ACC112 (cell line): ENCODE measurements around the gene SETDB1.

Experiments used
- H2AFZ ChIP-seq: fragments of 200-600 bp; sonication (generic); one replicate; pipeline ENCODE4 v1.6.0; 2017; ENCODE audit warnings: antibody characterized with exemption, low read length; ENCODE audit not compliant: unreplicated experiment
- H3K27ac ChIP-seq: fragments of 200-600 bp; sonication (generic); 2 replicates; pipeline ENCODE4 v1.5.1; 2014; ENCODE audit warnings: low read depth, mild to moderate bottlenecking, antibody characterized with exemption, low read length, moderate library complexity
- H3K27me3 ChIP-seq: fragments of 200-600 bp; sonication (generic); 2 replicates; pipeline ENCODE4 v1.6.1; 2014; ENCODE audit warnings: mild to moderate bottlenecking, antibody characterized with exemption, low read length, moderate library complexity, mixed read lengths; ENCODE audit not compliant: insufficient read depth
- H3K36me3 ChIP-seq: fragments of 200-600 bp; sonication (generic); 2 replicates; pipeline ENCODE4 v1.6.1; 2016; ENCODE audit warnings: mild to moderate bottlenecking, antibody characterized with exemption, low read length, moderate library complexity, mixed read lengths; ENCODE audit not compliant: insufficient read depth
- H3K4me1 ChIP-seq: fragments of 200-600 bp; sonication (generic); one replicate; pipeline ENCODE4 v1.6.1; 2016; ENCODE audit warnings: low read length, mixed read lengths; ENCODE audit not compliant: insufficient read depth, unreplicated experiment, control insufficient read depth
- H3K4me3 ChIP-seq: fragments of 200-600 bp; sonication (generic); 2 replicates; pipeline ENCODE4 v1.5.1; 2014; ENCODE audit warnings: mild to moderate bottlenecking, low read depth, low read length
- H3K79me2 ChIP-seq: fragments of 200-600 bp; sonication (generic); one replicate; pipeline ENCODE4 v1.6.0; 2016; ENCODE audit warnings: low read length; ENCODE audit not compliant: control insufficient read depth, unreplicated experiment, insufficient read depth

The SETDB1 gene

DNA sequence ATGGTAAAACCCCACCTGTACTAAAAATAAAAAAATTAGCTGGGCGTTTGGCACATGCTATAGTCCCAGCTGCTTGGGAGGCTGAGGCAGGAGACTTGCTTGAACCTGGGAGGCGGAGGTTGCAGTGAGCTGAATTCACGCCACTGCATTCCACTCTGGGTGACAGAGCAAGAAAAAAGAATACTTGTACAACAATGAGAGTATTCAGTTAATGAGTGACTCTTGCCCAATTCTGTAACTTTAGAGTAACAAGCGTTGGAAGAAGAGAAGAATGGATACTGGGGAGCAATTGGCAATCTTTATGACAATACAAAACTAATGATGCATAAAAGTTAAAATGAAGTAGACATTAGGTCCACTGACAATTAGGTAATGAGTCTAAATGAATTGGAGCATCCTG, 66.5 kb downstream of the SETDB1 start:
- no peaks in the 10 kb centered on the region for H3K79me2 ChIP-seq
- H3K4me1 ChIP-seq, result peaks cover 6% of the 10 kb centered on the region
- no peak overlapping the region for H3K4me3 ChIP-seq
- no peaks in the 10 kb centered on the region for H3K27me3 ChIP-seq
- H3K27ac ChIP-seq, result no peak overlapping the region
- no peaks in the 10 kb centered on the region for H3K36me3 ChIP-seq
- no peak overlapping the region for H2AFZ ChIP-seq

DNA sequence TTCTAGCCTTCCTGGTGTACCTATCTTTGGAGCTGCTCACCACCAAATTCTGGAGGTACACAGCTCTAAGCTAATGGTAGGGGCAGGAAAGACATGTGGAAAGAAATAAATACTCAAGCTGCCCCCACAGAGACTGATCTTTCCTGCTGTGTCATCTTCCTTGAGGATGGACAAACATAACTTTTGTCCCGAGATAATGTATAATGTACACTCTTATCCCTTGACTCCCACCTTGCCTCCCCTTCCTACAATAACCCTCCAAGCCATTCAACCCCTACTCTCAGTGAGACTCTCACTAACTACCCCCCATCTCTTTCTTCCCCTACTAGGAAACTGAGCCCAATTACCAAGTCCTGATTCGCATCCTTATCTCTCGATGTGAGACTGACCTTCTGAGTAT, 68.1 kb downstream of the SETDB1 start:
- Histone ChIP-seq H3K27ac (no peak overlapping the region), H3K79me2 (no peaks in the 10 kb centered on the region), H3K4me1 (peaks cover 6% of the 10 kb centered on the region), H2AFZ (no peak overlapping the region), H3K27me3 (no peaks in the 10 kb centered on the region), H3K36me3 (no peaks in the 10 kb centered on the region), H3K4me3 (no peak overlapping the region)

DNA sequence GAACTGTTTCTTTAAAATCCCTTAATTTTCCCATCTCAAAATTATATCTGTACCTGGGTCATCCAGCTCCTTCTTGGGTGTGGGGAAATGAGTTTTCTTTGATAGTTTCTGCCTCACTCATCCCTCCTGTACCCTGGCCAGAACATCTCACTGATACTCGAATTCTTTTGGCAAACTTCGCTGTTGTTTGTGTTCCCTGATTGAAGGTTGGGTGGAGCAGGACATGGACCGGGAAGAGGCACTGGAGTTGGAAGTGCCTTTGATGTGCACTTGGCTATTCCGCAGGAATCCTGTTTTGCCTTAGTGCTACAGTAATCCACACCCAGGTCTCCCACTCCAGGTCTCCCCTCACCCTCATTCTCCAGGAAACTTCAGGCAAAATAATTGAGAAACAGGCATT, 69.3 kb downstream of the SETDB1 start:
- no peak overlapping the region for H3K27ac ChIP-seq
- peaks cover 6% of the 10 kb centered on the region for H3K4me1 ChIP-seq
- H3K79me2 ChIP-seq, result no peaks in the 10 kb centered on the region
- H2AFZ ChIP-seq, result no peak overlapping the region
- H3K27me3 ChIP-seq, result no peaks in the 10 kb centered on the region
- no peaks in the 10 kb centered on the region for H3K36me3 ChIP-seq
- H3K4me3 ChIP-seq, result no peak overlapping the region

DNA sequence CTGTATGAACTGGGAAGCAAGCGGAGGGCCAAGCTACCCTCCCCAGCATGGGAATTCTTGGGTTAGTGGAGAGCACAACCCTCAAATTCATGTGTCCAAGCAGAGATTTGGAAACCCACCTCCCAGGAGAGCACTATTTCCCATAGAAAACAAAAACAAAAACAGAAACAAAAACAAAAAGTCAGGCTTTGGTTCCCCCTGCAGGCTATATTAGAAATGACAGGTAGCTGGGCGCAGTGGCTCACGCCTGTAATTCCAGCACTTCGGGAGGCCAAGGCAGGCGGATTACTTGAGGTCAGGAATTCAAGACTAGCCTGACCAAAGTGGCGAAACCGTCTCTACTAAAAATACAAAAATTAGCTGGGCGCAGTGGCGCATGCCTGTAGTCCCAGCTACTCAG, 69.7 kb downstream of the SETDB1 start:
- Histone ChIP-seq H3K4me3 (no peak overlapping the region), H3K27ac (no peak overlapping the region), H3K27me3 (no peaks in the 10 kb centered on the region), H2AFZ (no peak overlapping the region), H3K79me2 (no peaks in the 10 kb centered on the region), H3K36me3 (no peaks in the 10 kb centered on the region), H3K4me1 (peaks cover 6% of the 10 kb centered on the region)

DNA sequence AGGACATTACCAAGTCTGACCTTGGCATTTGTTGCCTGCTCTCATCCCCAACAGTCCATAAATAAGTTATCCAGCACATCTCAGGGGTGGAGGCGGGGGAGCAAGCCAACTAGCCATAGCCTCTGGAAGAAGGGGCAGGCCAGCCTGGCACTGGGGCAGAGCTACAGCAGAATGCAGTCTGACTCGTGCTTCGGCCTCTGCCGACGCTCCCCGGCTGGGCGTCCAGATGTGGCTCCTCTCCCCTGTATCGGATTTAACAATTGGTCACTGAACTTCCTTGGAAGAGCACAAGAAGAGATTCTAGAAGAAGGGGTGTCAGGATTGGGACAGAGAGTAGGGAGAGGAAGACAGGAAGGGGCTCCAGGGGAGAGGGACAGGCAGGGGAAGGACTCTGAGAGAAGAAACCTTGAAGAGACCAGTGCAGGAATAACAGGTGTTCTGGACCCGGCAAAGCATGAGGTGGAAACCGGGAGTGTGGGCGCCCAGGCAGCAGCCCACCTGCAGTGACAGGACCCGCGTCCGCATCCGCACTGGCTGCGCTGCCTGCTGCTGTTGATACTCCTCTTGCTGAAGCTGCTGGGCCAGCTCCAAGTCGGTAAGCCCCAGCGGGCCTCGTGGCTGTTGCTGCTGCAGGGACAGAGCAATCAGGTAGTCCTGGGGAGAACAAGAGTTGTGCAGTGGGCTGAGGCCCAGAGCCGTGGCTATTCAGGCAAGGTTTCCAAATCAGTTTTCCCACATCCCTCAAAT, 71.1 kb downstream of the SETDB1 start:
- Histone ChIP-seq H3K79me2 (no peaks in the 10 kb centered on the region), H3K4me1 (peaks cover 6% of the 10 kb centered on the region), H3K27me3 (no peaks in the 10 kb centered on the region), H3K36me3 (no peaks in the 10 kb centered on the region), H3K27ac (no peak overlapping the region), H3K4me3 (no peak overlapping the region), H2AFZ (no peak overlapping the region)

DNA sequence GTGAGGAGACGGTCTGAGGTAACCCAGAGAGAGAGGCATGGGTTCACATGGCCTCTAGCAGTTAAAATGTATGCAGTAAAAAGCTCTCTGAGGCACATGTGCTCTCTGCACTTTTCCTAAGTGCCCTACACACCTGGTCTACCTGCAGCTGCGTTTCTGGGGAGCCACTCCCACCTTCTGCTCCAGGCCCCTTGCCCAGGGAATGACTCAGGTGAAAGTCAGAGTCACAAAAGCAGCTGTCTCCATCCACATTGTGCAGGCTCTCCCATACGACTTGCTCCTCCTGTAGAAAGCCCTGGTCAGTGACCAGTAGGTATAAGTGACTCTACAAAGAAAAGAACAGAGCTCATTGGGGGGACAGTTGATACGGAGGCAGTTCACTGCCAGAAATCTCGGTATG, 71.8 kb downstream of the SETDB1 start:
- H3K27me3 ChIP-seq, result no peaks in the 10 kb centered on the region
- peaks cover 7% of the 10 kb centered on the region for H3K4me1 ChIP-seq
- H2AFZ ChIP-seq, result no peak overlapping the region
- H3K27ac ChIP-seq, result no peak overlapping the region
- H3K4me3 ChIP-seq, result no peak overlapping the region
- no peaks in the 10 kb centered on the region for H3K79me2 ChIP-seq
- no peaks in the 10 kb centered on the region for H3K36me3 ChIP-seq

DNA sequence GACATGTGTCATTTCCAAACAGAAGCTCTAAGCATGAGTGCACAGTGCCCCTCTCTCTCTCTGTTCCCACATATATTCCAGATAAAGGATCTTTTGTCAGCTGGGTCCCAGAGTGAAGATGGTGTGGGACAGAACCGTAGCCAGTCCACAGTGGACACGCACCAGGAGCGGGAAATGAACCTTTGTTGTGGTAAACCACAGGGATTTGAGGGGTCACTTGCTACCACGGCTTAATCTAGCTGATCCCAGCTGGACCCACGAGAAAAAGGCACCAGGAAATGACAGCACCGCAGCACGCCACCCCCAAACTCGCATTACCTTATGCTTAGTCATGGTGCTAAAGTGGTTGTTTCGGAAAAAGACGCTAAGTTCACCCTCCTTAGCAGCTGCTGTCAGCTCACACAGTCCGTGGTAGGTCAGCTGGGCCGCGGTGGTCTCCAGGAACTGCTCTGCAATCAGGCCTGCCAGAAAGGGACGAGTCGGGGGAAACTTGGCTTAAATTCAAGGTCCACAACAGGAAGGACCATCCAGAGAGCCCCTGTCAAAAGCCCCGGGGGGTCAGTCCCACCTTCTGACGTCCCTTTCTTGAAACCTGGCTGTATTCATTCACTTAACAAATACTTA, 73.0 kb downstream of the SETDB1 start:
- peaks cover 10% of the 10 kb centered on the region for H3K4me1 ChIP-seq
- no peaks in the 10 kb centered on the region for H3K36me3 ChIP-seq
- no peak overlapping the region for H2AFZ ChIP-seq
- no peaks in the 10 kb centered on the region for H3K79me2 ChIP-seq
- no peak overlapping the region for H3K27ac ChIP-seq
- no peaks in the 10 kb centered on the region for H3K27me3 ChIP-seq
- H3K4me3 ChIP-seq, result no peak overlapping the region

DNA sequence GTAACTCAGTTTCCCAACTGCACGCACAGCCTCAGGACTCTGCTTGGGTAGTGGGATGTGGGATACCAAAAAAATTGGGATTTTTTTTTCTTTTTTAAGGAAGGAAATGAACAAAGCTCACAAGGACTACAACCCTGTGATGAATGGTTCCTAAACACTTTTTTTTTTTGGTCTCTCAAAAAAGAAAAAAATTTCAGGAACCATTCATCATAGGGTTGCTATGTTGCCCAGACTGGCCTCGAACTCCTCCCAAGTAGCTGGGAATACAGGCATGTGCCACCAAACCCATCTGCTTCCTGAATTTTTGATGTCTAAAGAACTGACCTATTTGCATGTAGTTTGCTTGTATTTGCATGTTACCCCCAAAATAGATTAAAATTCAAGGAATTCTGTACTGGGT, 73.8 kb downstream of the SETDB1 start:
- Histone ChIP-seq H3K36me3 (no peaks in the 10 kb centered on the region), H2AFZ (no peak overlapping the region), H3K4me3 (no peak overlapping the region), H3K79me2 (no peaks in the 10 kb centered on the region), H3K27me3 (no peaks in the 10 kb centered on the region), H3K27ac (no peak overlapping the region), H3K4me1 (peaks cover 12% of the 10 kb centered on the region)

DNA sequence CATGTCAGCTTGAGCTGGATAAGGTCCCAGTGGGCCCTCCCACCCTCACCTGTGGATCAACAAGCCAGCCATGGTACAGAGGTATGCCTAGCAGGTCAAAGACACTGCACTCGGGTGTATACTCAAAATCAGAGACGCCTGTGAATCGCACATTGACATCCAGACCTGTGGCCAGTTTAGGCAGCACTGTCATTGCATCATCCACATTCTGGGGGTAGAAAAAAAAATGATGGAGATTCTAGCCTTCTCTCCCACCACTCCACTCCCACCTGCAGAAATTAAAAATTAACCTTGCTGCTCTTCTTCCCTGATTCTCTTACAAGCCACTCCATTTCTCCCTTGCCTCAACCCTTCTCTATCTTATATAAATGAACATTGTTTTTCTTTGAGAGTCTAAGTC, 74.2 kb downstream of the SETDB1 start:
- H2AFZ ChIP-seq, result no peak overlapping the region
- H3K79me2 ChIP-seq, result no peaks in the 10 kb centered on the region
- H3K36me3 ChIP-seq, result no peaks in the 10 kb centered on the region
- H3K4me1 ChIP-seq, result peaks cover 12% of the 10 kb centered on the region
- no peak overlapping the region for H3K4me3 ChIP-seq
- no peak overlapping the region for H3K27ac ChIP-seq
- H3K27me3 ChIP-seq, result no peaks in the 10 kb centered on the region

DNA sequence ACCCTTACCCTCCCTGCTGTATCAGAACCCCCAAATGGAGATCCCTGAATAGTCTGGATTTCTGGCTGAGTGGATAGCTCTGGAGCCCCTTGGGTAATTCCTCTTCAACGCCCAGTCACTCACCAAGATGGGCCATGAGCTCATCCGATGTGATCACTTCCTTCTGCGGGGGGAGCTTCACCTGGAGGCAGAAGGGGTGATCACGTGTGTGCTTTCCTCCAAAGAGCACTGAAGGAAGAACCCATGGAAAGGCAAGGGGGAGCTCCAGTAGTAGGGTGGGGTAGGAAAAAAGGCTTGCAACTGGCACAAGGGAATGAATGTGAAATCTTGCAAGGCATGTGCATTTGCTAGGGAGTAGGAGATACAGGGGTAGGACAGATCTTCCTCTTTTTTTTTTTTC, 75.4 kb downstream of the SETDB1 start:
- Histone ChIP-seq H2AFZ (no peak overlapping the region), H3K79me2 (no peaks in the 10 kb centered on the region), H3K4me3 (no peak overlapping the region), H3K4me1 (peaks cover 8% of the 10 kb centered on the region), H3K36me3 (no peaks in the 10 kb centered on the region), H3K27me3 (no peaks in the 10 kb centered on the region), H3K27ac (no peak overlapping the region)

DNA sequence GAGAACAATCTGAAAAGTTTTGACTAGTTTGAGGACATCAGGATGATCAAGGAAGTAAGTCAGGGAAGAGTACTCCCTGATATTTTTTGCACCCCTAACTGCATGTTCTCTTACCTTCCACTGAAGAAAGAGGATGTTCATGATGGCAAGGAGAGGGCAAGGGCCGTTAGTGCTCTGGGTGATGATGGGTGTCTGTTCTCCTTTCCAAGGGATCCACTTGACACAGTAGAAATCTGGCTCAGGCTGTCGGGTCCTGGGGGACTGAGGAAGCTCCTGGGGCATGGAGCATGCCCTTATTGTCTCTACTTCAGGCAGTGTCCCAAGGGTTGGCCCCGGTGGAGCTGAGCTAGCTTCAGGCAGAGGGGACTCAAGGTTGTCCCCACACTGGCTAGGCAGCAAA, 75.9 kb downstream of the SETDB1 start:
- Histone ChIP-seq H3K27ac (no peak overlapping the region), H3K4me1 (peaks cover 11% of the 10 kb centered on the region)

More for the DNA sequence above, 75.9 kb downstream of the SETDB1 start:
- Histone ChIP-seq H3K79me2 (no peaks in the 10 kb centered on the region), H2AFZ (no peak overlapping the region), H3K27me3 (no peaks in the 10 kb centered on the region), H3K36me3 (no peaks in the 10 kb centered on the region), H3K4me3 (no peak overlapping the region)
